Liver (tissue), 9 donors: ENCODE data around the gene TRIO. TPM values are rescaled to one million over a fixed set of nuclear protein-coding genes. Genes with fewer than 3 reads are reported as not detected.

ENCODE experiments used
- DNase-seq: peaks from one replicate; pipeline ENCODE4 v3.0.0-alpha.2; 2017; ENCODE audit warnings: low spot score
- H3K27ac ChIP-seq, 2 donors: one replicate each; pipeline ENCODE4 v1.7.0; 2013; ENCODE audit warnings: inconsistent platforms in 2 of 2, low read length in 2 of 2, control low read depth in 1 of 2, low read depth in 1 of 2, mild to moderate bottlenecking in 1 of 2
- H3K27me3 ChIP-seq, 4 donors: one replicate each; pipeline versions ENCODE4 v1.6.1 to v1.7.0; 2013; ENCODE audit warnings: low read length in 3 of 4, inconsistent platforms in 1 of 4, mild to moderate bottlenecking in 1 of 4, moderate library complexity in 1 of 4; ENCODE audit not compliant: control insufficient read depth in 4 of 4, insufficient read depth in 4 of 4
- H3K36me3 ChIP-seq, 4 donors: one replicate each; pipeline versions ENCODE4 v1.6.1 to v1.7.0; 2013; ENCODE audit warnings: low read length in 3 of 4, mild to moderate bottlenecking in 3 of 4, low read depth in 1 of 4, moderate library complexity in 1 of 4; ENCODE audit not compliant: control insufficient read depth in 4 of 4, insufficient read depth in 3 of 4
- H3K4me1 ChIP-seq, 4 donors: one replicate each; pipeline versions ENCODE4 v1.6.1 to v1.7.0; 2013; ENCODE audit warnings: low read length in 3 of 4, mild to moderate bottlenecking in 3 of 4, moderate library complexity in 1 of 4; ENCODE audit not compliant: control insufficient read depth in 4 of 4, insufficient read depth in 4 of 4
- H3K4me3 ChIP-seq, 3 donors: one replicate each; pipeline versions ENCODE4 v1.6.1 to v1.7.0; 2013; ENCODE audit warnings: low read length in 3 of 3, control low read depth in 1 of 3, low read depth in 1 of 3, mild to moderate bottlenecking in 1 of 3
- H3K9ac ChIP-seq, 2 donors: one replicate each; pipeline ENCODE4 v1.7.0; 2013; ENCODE audit warnings: low read length in 2 of 2, mild to moderate bottlenecking in 2 of 2, moderate library complexity in 2 of 2, control low read depth in 1 of 2, low read depth in 1 of 2
- H3K9me3 ChIP-seq, 4 donors: one replicate each; pipeline versions ENCODE4 v1.6.1 to v1.7.0; 2013; ENCODE audit warnings: low read length in 3 of 4; ENCODE audit not compliant: control insufficient read depth in 4 of 4
- CTCF ChIP-seq: fragments of 150-350 bp; IDR thresholded peaks from 2 replicates; pipeline ENCODE4 v1.5.1; 2017; ENCODE audit warnings: improper control_type of control experiment, low read depth, low read length; ENCODE audit not compliant: missing input control
- EGR1 ChIP-seq, 2 donors: IDR thresholded peaks; 2 replicates each; pipeline ENCODE4 v1.6.1; 2016 to 2018; ENCODE audit warnings: antibody characterized with exemption in 2 of 2, low read depth in 2 of 2
- FOXA1 ChIP-seq: IDR thresholded peaks from 2 replicates; pipeline ENCODE4 v1.6.1; 2016; ENCODE audit warnings: antibody characterized with exemption
- FOXA2 ChIP-seq: IDR thresholded peaks from 2 replicates; pipeline ENCODE4 v1.6.1; 2016; ENCODE audit warnings: antibody characterized with exemption
- GABPA ChIP-seq, 2 donors: IDR thresholded peaks in 1 of 2; conservative IDR thresholded peaks in 1 of 2; 2 replicates each; pipeline ENCODE4 v1.6.1; 2016; ENCODE audit warnings: antibody characterized with exemption in 2 of 2, mild to moderate bottlenecking in 1 of 2, moderate library complexity in 1 of 2
- HNF4G ChIP-seq: IDR thresholded peaks from 2 replicates; pipeline ENCODE4 v1.6.1; 2016; ENCODE audit warnings: antibody characterized with exemption
- NR2F2 ChIP-seq: IDR thresholded peaks from 2 replicates; pipeline ENCODE4 v1.6.1; 2016; ENCODE audit warnings: antibody characterized with exemption
- RAD21 ChIP-seq, 2 donors: IDR thresholded peaks; 2 replicates each; pipeline ENCODE4 v1.6.1; 2016; ENCODE audit warnings: antibody characterized with exemption in 2 of 2, mild to moderate bottlenecking in 2 of 2
- SP1 ChIP-seq: IDR thresholded peaks from 2 replicates; pipeline ENCODE4 v1.6.1; 2018; ENCODE audit warnings: antibody characterized with exemption, mild to moderate bottlenecking
- TAF1 ChIP-seq: conservative IDR thresholded peaks from 2 replicates; pipeline ENCODE4 v1.6.1; 2016; ENCODE audit warnings: antibody characterized with exemption, mild to moderate bottlenecking
- YY1 ChIP-seq: IDR thresholded peaks from 2 replicates; pipeline ENCODE4 v1.6.1; 2016; ENCODE audit warnings: antibody characterized with exemption, mild to moderate bottlenecking
- ZBTB33 ChIP-seq: IDR thresholded peaks from 2 replicates; pipeline ENCODE4 v1.6.1; 2016; ENCODE audit warnings: antibody characterized with exemption
- WGBS: extraction: QIAGEN DNeasy Blood & Tissue Kit; methylation state at CpG from one replicate; pipeline ENCODE4 v1.1.7; 2013; 5-methylcytosine and 5-hydroxymethylcytosine counted together
- polyA plus RNA-seq, 2 donors: library from polyadenylated mRNA; stranded (reverse) in 1 of 2; unstranded in 1 of 2; fragments of 200-250 nt in 1 of 2; fragments of >200 nt in 1 of 2; fragmentation: Nextera tagmentation in 1 of 2; extraction: Ambion mirVana in 1 of 2; gene quantifications; one replicate each; pipeline versions ENCODE4 v1.2.1 to v1.2.3, GENCODE V29; 2013 to 2015
- total RNA-seq, 2 donors: library from RNA; depleted of rRNA; stranded (reverse); fragments of >200 nt; gene quantifications; one replicate each; pipeline ENCODE4 v1.2.3, GENCODE V29; 2014
- TF ChIP-seq, protein P1 (sequence below): IDR thresholded peaks from 2 replicates; pipeline ENCODE4 v1.6.1; 2016; ENCODE audit warnings: antibody characterized with exemption, mild to moderate bottlenecking
- TF ChIP-seq, protein P2 (sequence below): IDR thresholded peaks from 2 replicates; pipeline ENCODE4 v1.6.1; 2016; ENCODE audit warnings: antibody characterized with exemption
- donor health status: healthy.
- donor health status: healthy.
- donor health status: healthy.
- donor health status: healthy.
- donor health status: healthy.

TRIO gene
- total and polyA plus RNA-seq, 4 donors: 8.5 to 86.2 (median 16.0) TPM

GRCh38 chr5:14355391-14355790, 212.2 kb downstream of the TRIO start:
- TF ChIP-seq CTCF (no peak), TAF1 (no peak), SP1 (no peak), FOXA1 (no peak), FOXA2 (no peak), EGR1 (IDR thresholded peaks at IDR 0.05; ENCODE audit: low read depth in 2 of 2) (no peak), RAD21 (IDR thresholded peaks at IDR 0.05) (no peak), YY1 (no peak), GABPA (IDR thresholded peaks at IDR 0.05 in 1 of 2, conservative IDR thresholded peaks at IDR 0.05 in 1 of 2) (no peak), ZBTB33 (no peak), NR2F2 (no peak)
- TF ChIP-seq, protein P1, sequence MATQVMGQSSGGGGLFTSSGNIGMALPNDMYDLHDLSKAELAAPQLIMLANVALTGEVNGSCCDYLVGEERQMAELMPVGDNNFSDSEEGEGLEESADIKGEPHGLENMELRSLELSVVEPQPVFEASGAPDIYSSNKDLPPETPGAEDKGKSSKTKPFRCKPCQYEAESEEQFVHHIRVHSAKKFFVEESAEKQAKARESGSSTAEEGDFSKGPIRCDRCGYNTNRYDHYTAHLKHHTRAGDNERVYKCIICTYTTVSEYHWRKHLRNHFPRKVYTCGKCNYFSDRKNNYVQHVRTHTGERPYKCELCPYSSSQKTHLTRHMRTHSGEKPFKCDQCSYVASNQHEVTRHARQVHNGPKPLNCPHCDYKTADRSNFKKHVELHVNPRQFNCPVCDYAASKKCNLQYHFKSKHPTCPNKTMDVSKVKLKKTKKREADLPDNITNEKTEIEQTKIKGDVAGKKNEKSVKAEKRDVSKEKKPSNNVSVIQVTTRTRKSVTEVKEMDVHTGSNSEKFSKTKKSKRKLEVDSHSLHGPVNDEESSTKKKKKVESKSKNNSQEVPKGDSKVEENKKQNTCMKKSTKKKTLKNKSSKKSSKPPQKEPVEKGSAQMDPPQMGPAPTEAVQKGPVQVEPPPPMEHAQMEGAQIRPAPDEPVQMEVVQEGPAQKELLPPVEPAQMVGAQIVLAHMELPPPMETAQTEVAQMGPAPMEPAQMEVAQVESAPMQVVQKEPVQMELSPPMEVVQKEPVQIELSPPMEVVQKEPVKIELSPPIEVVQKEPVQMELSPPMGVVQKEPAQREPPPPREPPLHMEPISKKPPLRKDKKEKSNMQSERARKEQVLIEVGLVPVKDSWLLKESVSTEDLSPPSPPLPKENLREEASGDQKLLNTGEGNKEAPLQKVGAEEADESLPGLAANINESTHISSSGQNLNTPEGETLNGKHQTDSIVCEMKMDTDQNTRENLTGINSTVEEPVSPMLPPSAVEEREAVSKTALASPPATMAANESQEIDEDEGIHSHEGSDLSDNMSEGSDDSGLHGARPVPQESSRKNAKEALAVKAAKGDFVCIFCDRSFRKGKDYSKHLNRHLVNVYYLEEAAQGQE: no peak
- H3K36me3 ChIP-seq: peaks cover 0 to 23% (median 7%) of the 10 kb centered on the region in 4 donors
- H3K27ac ChIP-seq: no peak overlapping the region
- H3K27me3 ChIP-seq: no peaks in the 10 kb centered on the region
- H3K9me3 ChIP-seq: no peaks in the 10 kb centered on the region
- WGBS: 97% methylated on average over 4 of the region's 4 CpGs
- H3K4me3 ChIP-seq: no peak overlapping the region
- peaks cover 0 to 5% (median 0%) of the 10 kb centered on the region in 4 donors for H3K4me1 ChIP-seq
- no peak for DNase-seq
- no peak overlapping the region for H3K9ac ChIP-seq

DNA sequence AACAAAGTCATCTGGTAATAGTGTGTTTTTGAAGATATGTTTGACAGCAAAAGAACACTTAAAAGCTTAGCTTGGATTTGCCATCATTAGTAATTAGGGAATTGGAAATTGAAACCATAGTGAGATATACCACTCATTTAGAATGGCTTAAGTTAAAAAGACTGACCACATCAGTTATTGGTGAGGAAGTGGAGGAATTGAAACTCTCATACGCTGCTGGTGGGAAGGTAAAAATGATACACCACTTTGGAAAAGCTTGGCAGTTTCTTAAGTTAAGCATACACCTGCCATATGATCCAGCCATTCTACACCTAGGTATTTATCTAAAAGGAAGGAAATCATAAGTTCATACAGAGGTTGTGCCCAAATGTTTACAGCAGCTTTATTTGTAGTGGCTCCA, 213.2 kb downstream of the TRIO start:
- Histone ChIP-seq H3K4me3 (no peak overlapping the region), H3K9ac (no peak overlapping the region), H3K9me3 (no peaks in the 10 kb centered on the region), H3K27me3 (no peaks in the 10 kb centered on the region), H3K36me3 (peaks cover under 1 to 30% (median 10%) of the 10 kb centered on the region in 4 donors), H3K4me1 (peaks cover 0 to 5% (median 0%) of the 10 kb centered on the region in 4 donors), H3K27ac (no peak overlapping the region)
- TF ChIP-seq NR2F2 (no peak), HNF4G (no peak)
- TF ChIP-seq, protein P1: no peak
- TF ChIP-seq, protein P2, sequence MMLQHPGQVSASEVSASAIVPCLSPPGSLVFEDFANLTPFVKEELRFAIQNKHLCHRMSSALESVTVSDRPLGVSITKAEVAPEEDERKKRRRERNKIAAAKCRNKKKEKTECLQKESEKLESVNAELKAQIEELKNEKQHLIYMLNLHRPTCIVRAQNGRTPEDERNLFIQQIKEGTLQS: no peak
- no peak for DNase-seq
- 75% methylated on average over 1 of the region's 1 CpG for WGBS
